ENCODE results near the gene LETM1. TPM values are rescaled to one million over a fixed set of nuclear protein-coding genes. Genes with fewer than 3 reads are reported as not detected.

LETM1 gene
- total and polyA plus RNA-seq, 2 donors (not counting 1 experiment from before 2014, with no cell fraction given) = 15.8 to 70.4 TPM

DNA sequence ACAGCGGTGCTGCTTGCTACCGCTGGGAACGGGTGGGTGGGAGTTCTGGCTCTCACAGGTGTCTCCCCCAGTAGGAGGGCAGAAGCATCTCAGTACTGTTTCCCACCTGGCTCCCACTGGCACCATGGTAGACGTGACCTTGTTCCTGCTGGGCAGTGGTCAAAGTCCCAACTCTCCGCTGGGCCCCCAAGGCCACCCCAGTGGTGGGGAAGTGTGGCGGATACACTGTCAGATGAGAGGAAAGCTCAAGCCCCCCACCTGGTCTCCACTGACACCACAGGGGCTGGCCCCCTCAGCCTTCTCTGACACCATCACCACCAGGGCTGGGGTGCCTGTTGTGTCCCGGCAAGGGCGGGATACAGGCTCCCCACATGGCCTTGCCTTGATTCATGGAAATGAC, 24.6 kb downstream of the LETM1 start:
- Histone ChIP-seq H3K27me3 (ENCODE audit: control insufficient read depth, insufficient read depth, low read length) (no peaks in the 10 kb centered on the region), H3K4me2 (ENCODE audit: extremely low read depth, insufficient read depth, low read length) (no peak overlapping the region), H3K79me2 (ENCODE audit: control insufficient read depth, insufficient read depth, low read length) (no peaks in the 10 kb centered on the region), H3K4me3 (replicated peaks in 1 of 4; ENCODE audit: control extremely low read depth in 1 of 4, insufficient read depth in 1 of 4, low read depth in 3 of 4, low read length in 4 of 4) (no peak overlapping the region), H3K36me3 (ENCODE audit: control insufficient read depth, insufficient read depth, low read length) (peaks cover 22% of the 10 kb centered on the region), H3K27ac (ENCODE audit: insufficient read depth, low read length) (no peak overlapping the region), H3K9ac (ENCODE audit: insufficient read depth, low read length) (no peak overlapping the region), H2AFZ (ENCODE audit: low read length) (no peak overlapping the region), H3K9me3 (ENCODE audit: control insufficient read depth, insufficient read depth, low read depth, low read length) (no peaks in the 10 kb centered on the region), H3K4me1 (ENCODE audit: control insufficient read depth, extremely low read depth, insufficient read depth, low read length) (no peaks in the 10 kb centered on the region), H4K20me1 (ENCODE audit: control insufficient read depth, extremely low read depth, insufficient read depth, low read length) (no peaks in the 10 kb centered on the region)
- no peak for DNase-seq (ENCODE audit: low read depth in 2 of 2)
- no peak for TF ChIP-seq EZH2 (IDR thresholded peaks at IDR 0.05; ENCODE audit: low read length, missing control alignments)
- no peak for TF ChIP-seq CTCF (conservative IDR thresholded peaks at IDR 0.05 in 1 of 2, IDR thresholded peaks at IDR 0.05 in 1 of 2; ENCODE audit: low read depth in 1 of 2, low read length in 2 of 2)

DNA sequence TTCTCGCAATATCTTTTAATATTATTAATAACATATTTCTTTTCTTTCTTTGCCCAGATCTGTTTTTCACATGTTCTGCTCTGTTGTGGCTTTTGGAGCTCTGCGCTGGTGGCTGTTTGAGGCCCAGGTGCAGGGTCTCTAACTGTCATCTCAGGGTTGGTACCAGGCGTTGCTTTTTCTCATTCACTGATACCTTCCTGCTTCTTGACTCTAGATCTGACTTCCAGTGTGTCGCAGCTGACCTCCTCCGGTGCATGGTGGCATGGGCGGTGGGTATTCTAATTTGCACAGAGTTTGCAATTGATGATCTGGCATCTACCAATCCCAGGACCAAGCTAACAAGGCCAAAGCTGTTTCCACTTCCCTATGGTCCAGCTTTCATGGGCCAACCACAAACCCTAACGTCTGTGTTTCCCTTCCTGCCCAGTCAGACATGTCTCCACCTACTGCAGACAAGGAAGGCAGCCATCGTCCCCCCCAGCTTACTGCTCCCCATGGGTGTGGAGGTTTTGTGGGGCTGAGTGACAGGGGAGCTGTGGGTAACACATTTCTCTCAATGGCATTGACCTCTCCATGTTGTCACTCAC, 25.2 kb downstream of the LETM1 start:
- Histone ChIP-seq H3K27me3 (ENCODE audit: control insufficient read depth, insufficient read depth, low read length) (no peaks in the 10 kb centered on the region), H3K4me2 (ENCODE audit: extremely low read depth, insufficient read depth, low read length) (no peak overlapping the region), H3K4me1 (ENCODE audit: control insufficient read depth, extremely low read depth, insufficient read depth, low read length) (no peaks in the 10 kb centered on the region), H3K9me3 (ENCODE audit: control insufficient read depth, insufficient read depth, low read depth, low read length) (no peaks in the 10 kb centered on the region), H3K27ac (ENCODE audit: insufficient read depth, low read length) (no peak overlapping the region), H2AFZ (ENCODE audit: low read length) (no peak overlapping the region), H3K79me2 (ENCODE audit: control insufficient read depth, insufficient read depth, low read length) (no peaks in the 10 kb centered on the region), H4K20me1 (ENCODE audit: control insufficient read depth, extremely low read depth, insufficient read depth, low read length) (no peaks in the 10 kb centered on the region), H3K9ac (ENCODE audit: insufficient read depth, low read length) (no peak overlapping the region), H3K4me3 (replicated peaks in 1 of 4; ENCODE audit: control extremely low read depth in 1 of 4, insufficient read depth in 1 of 4, low read depth in 3 of 4, low read length in 4 of 4) (no peak overlapping the region), H3K36me3 (ENCODE audit: control insufficient read depth, insufficient read depth, low read length) (peaks cover 24% of the 10 kb centered on the region)
- DNase-seq (ENCODE audit: low read depth in 2 of 2) = no peak
- TF ChIP-seq CTCF (conservative IDR thresholded peaks at IDR 0.05 in 1 of 2, IDR thresholded peaks at IDR 0.05 in 1 of 2; ENCODE audit: low read depth in 1 of 2, low read length in 2 of 2) (no peak), EZH2 (IDR thresholded peaks at IDR 0.05; ENCODE audit: low read length, missing control alignments) (no peak)

DNA sequence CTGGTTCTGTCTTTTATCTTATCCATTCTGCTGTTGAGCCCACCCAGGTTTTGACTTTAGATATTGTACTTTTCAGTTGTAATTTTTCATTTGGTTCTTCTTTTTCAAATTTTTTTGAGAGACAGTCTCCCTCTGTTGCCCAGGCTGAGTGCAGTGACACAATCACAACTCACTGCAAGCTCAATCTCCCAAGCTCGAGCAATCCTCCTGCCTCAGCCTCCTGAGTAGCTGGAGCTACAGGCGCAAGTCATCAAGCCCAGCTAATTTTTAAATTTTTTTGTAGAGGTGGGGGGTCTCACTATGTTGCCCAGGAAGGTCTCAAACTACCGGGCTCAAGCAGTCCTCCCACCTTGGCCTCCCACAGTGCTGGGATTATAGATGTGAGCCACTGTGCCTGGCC, 25.7 kb downstream of the LETM1 start:
- TF ChIP-seq EZH2 (IDR thresholded peaks at IDR 0.05; ENCODE audit: low read length, missing control alignments) (no peak), CTCF (conservative IDR thresholded peaks at IDR 0.05 in 1 of 2, IDR thresholded peaks at IDR 0.05 in 1 of 2; ENCODE audit: low read depth in 1 of 2, low read length in 2 of 2) (no peak)
- Histone ChIP-seq H3K27me3 (ENCODE audit: control insufficient read depth, insufficient read depth, low read length) (no peaks in the 10 kb centered on the region), H3K4me3 (replicated peaks in 1 of 4; ENCODE audit: control extremely low read depth in 1 of 4, insufficient read depth in 1 of 4, low read depth in 3 of 4, low read length in 4 of 4) (no peak overlapping the region), H3K4me1 (ENCODE audit: control insufficient read depth, extremely low read depth, insufficient read depth, low read length) (no peaks in the 10 kb centered on the region), H3K79me2 (ENCODE audit: control insufficient read depth, insufficient read depth, low read length) (no peaks in the 10 kb centered on the region), H3K36me3 (ENCODE audit: control insufficient read depth, insufficient read depth, low read length) (peaks cover 22% of the 10 kb centered on the region), H3K9me3 (ENCODE audit: control insufficient read depth, insufficient read depth, low read depth, low read length) (no peaks in the 10 kb centered on the region), H2AFZ (ENCODE audit: low read length) (no peak overlapping the region), H3K27ac (ENCODE audit: insufficient read depth, low read length) (no peak overlapping the region), H3K4me2 (ENCODE audit: extremely low read depth, insufficient read depth, low read length) (no peak overlapping the region), H4K20me1 (ENCODE audit: control insufficient read depth, extremely low read depth, insufficient read depth, low read length) (no peaks in the 10 kb centered on the region), H3K9ac (ENCODE audit: insufficient read depth, low read length) (no peak overlapping the region)
- no peak for DNase-seq (ENCODE audit: low read depth in 2 of 2)

Data from fibroblast of lung (primary cell).